IMR-90 (cell line): Measurements from ENCODE around the gene FAM163A. TPM values are rescaled to one million over a fixed set of nuclear protein-coding genes. Genes with fewer than 3 reads are reported as not detected.

Experiments used
- ATAC-seq: fragments of 200-7000 bp; cut with Tn5 transposase; 2 replicates; pipeline ENCODE4 v1.9.1; 2020; ENCODE audit warnings: low read depth, mild to moderate bottlenecking, moderate library complexity
- BruUV-seq: library from RNA; stranded (reverse); fragments of 400-500 nt; replicated peaks from 2 replicates; lab custom pipeline; 2021; lab: Mats Ljungman, UMichigan
- CTCF ChIA-PET: fragments of 300-600 bp; formaldehyde crosslinking; extraction: SDS; loops from one replicate; lab custom pipeline; 2021; ENCODE audit warnings: antibody characterized with exemption; lab: Yijun Ruan, JAX
- POLR2A ChIA-PET: fragments of 300-600 bp; sonication (Branson Sonifier 250); formaldehyde crosslinking; loops from one replicate; lab custom pipeline; 2022; ENCODE audit warnings: antibody characterized with exemption; ENCODE audit not compliant: unreplicated experiment; lab: Charles Lee
- DNase-seq: peaks from one replicate; pipeline ENCODE4 v3.0.0; 2013
- H2AFZ ChIP-seq: replicated peaks from 2 replicates; pipeline ENCODE3; 2013; ENCODE audit warnings: low read length, mild to moderate bottlenecking; ENCODE audit not compliant: poor library complexity
- H2AK5ac ChIP-seq: 2 replicates; pipeline ENCODE4 v1.6.1; 2013; ENCODE audit warnings: low read depth, low read length, inconsistent platforms
- H2AK9ac ChIP-seq: replicated peaks from 2 replicates; pipeline ENCODE3; 2013; ENCODE audit warnings: mild to moderate bottlenecking, low read depth, low read length, moderate library complexity; ENCODE audit not compliant: poor library complexity
- H2BK120ac ChIP-seq: 2 replicates; pipeline ENCODE4 v1.6.1; 2013; ENCODE audit warnings: low read depth, low read length, inconsistent platforms
- H2BK15ac ChIP-seq: 3 replicates; pipeline ENCODE4 v1.6.1; 2013; ENCODE audit warnings: low read depth, low read length, inconsistent platforms
- H2BK20ac ChIP-seq: 2 replicates; pipeline ENCODE4 v1.6.1; 2013; ENCODE audit warnings: low read depth, mild to moderate bottlenecking, inconsistent platforms, low read length, moderate library complexity
- H2BK5ac ChIP-seq: 2 replicates; pipeline ENCODE4 v1.6.1; 2013; ENCODE audit warnings: mild to moderate bottlenecking, low read depth, low read length, inconsistent platforms; ENCODE audit not compliant: poor library complexity, severe bottlenecking
- H3K14ac ChIP-seq: replicated peaks from 2 replicates; pipeline ENCODE4 v1.6.1; 2013; ENCODE audit warnings: low read depth, low read length, inconsistent platforms
- H3K18ac ChIP-seq: 2 replicates; pipeline ENCODE4 v1.6.1; 2013; ENCODE audit warnings: low read depth, low read length, control low read depth
- H3K23ac ChIP-seq: 2 replicates; pipeline ENCODE4 v1.6.1; 2013; ENCODE audit warnings: low read depth, low read length, inconsistent platforms
- H3K27ac ChIP-seq: 2 replicates; pipeline ENCODE4 v1.5.1; 2013; ENCODE audit warnings: mild to moderate bottlenecking, control low read depth, low read length; ENCODE audit not compliant: insufficient read depth
- H3K27me3 ChIP-seq: 2 replicates; pipeline ENCODE4 v1.6.1; 2013; ENCODE audit warnings: low read length; ENCODE audit not compliant: control insufficient read depth, insufficient read depth
- H3K36me3 ChIP-seq: 2 replicates; pipeline ENCODE4 v1.6.1; 2013; ENCODE audit warnings: low read length, mixed read lengths; ENCODE audit not compliant: control insufficient read depth, insufficient read depth
- H3K4ac ChIP-seq: 2 replicates; pipeline ENCODE4 v1.6.1; 2013; ENCODE audit warnings: low read depth, low read length, inconsistent platforms
- H3K4me1 ChIP-seq: 2 replicates; pipeline ENCODE4 v1.6.1; 2013; ENCODE audit warnings: low read length, mixed read lengths; ENCODE audit not compliant: control insufficient read depth, insufficient read depth
- H3K4me2 ChIP-seq: 2 replicates; pipeline ENCODE4 v1.6.1; 2013; ENCODE audit warnings: low read depth, mild to moderate bottlenecking, control low read depth, low read length, moderate library complexity
- H3K4me3 ChIP-seq: 2 replicates; pipeline ENCODE4 v1.5.1; 2013; ENCODE audit warnings: low read depth, mild to moderate bottlenecking, control low read depth, low read length, moderate library complexity; ENCODE audit not compliant: insufficient read depth
- H3K56ac ChIP-seq: 2 replicates; pipeline ENCODE4 v1.6.1; 2013; ENCODE audit warnings: low read length, inconsistent platforms; ENCODE audit not compliant: insufficient read depth; ENCODE audit errors: extremely low read depth
- H3K79me1 ChIP-seq, 2 experiments: 2 replicates each; pipeline ENCODE4 v1.6.1; 2013; ENCODE audit warnings: low read length in 2 of 2, inconsistent platforms in 1 of 2, low read depth in 1 of 2
- H3K9ac ChIP-seq: 2 replicates; pipeline ENCODE4 v1.6.1; 2013; ENCODE audit warnings: low read depth, low read length, control low read depth
- H3K9me1 ChIP-seq: 2 replicates; pipeline ENCODE4 v1.6.1; 2013; ENCODE audit warnings: low read length, inconsistent platforms; ENCODE audit not compliant: insufficient read depth
- H3K9me3 ChIP-seq: 2 replicates; pipeline ENCODE4 v1.6.1; 2013; ENCODE audit warnings: low read length; ENCODE audit not compliant: control insufficient read depth, insufficient read depth
- H4K20me1 ChIP-seq: 2 replicates; pipeline ENCODE4 v1.6.1; 2013; ENCODE audit warnings: low read length, inconsistent platforms; ENCODE audit not compliant: insufficient read depth
- H4K5ac ChIP-seq: 2 replicates; pipeline ENCODE4 v1.6.1; 2013; ENCODE audit warnings: mild to moderate bottlenecking, low read depth, low read length, control low read depth
- H4K8ac ChIP-seq, 2 experiments: 2 replicates each; pipeline ENCODE4 v1.6.1; 2013; ENCODE audit warnings: low read depth in 2 of 2, low read length in 2 of 2, control low read depth in 1 of 2, inconsistent platforms in 1 of 2
- H4K91ac ChIP-seq: 2 replicates; pipeline ENCODE4 v1.6.1; 2013; ENCODE audit warnings: low read depth, low read length, inconsistent platforms; ENCODE audit not compliant: insufficient read depth
- MAFK ChIP-seq: IDR thresholded peaks from 2 replicates; pipeline ENCODE4 v1.6.1; 2012; ENCODE audit warnings: low read depth, low read length, improper control_type of control experiment
- RFX5 ChIP-seq: IDR thresholded peaks from 2 replicates; pipeline ENCODE4 v1.8.0; 2012; ENCODE audit warnings: low read depth, mild to moderate bottlenecking, low read length, moderate library complexity
- WGBS, 2 experiments: methylation state at CpG; one replicate each; pipeline versions ENCODE4 v1.1.5 to v1.1.7; 2013; ENCODE audit warnings: missing lambda C conversion rate in 2 of 2; ENCODE audit not compliant: insufficient read length in 1 of 2; ENCODE audit errors: extremely low coverage in 2 of 2; 5-methylcytosine and 5-hydroxymethylcytosine counted together
- dilution Hi-C: fragments of 300-500 bp; cut with HindIII; formaldehyde crosslinking; loops from one replicate; pipeline ENCODE4 v1.14.3; 2018; ENCODE audit warnings: low sequenced_read_pairs; ENCODE audit not compliant: unreplicated experiment
- in situ Hi-C: fragments of 300-500 bp; cut with MboI; formaldehyde crosslinking; loops from 3 replicates; pipeline ENCODE4 v1.14.3; 2019; ENCODE audit warnings: low sequenced_read_pairs, inconsistent platforms, mixed read lengths
- intact Hi-C: fragments of 100-400 bp; cut with micrococcal nuclease; formaldehyde crosslinking; loops from 2 replicates; pipeline ENCODE4 v1.10.0; 2022
- polyA plus RNA-seq, 3 experiments: library from polyadenylated mRNA; depleted of rRNA; stranded (reverse); fragments of >200 nt; gene quantifications; 2 replicates each; pipeline ENCODE4 v1.2.3, GENCODE V29; 2012; ENCODE audit warnings: low replicate concordance in 1 of 3
- total RNA-seq: library from RNA; depleted of rRNA; stranded (reverse); fragments of >200 nt; gene quantifications from 2 replicates; pipeline ENCODE4 v1.2.3, GENCODE V29; 2012

FAM163A gene
- total and polyA plus RNA-seq, 2 of the 4 experiments (the other 2 are of a cell fraction): not detected

- H3K4me1 ChIP-seq: no peaks in the 10 kb centered on the region
- no peak overlapping the region for H3K14ac ChIP-seq
- no peak overlapping the region for H2AK9ac ChIP-seq
- H2BK120ac ChIP-seq: no peak overlapping the region
- no peak overlapping the region for H2BK20ac ChIP-seq
- no peaks in the 10 kb centered on the region for H3K9me3 ChIP-seq
- H3K18ac ChIP-seq: no peak overlapping the region
- H3K4ac ChIP-seq: no peak overlapping the region
- ChIA-PET CTCF (interaction anchor here (2.7 to 3.7 kb wide), 2 partner anchors 101 to 106 kb away, joined by 17 to 20 read pairs; no protein-coding TSS in a partner anchor), POLR2A (no interaction called here)
- no peak overlapping the region for H2AFZ ChIP-seq
- H2AK5ac ChIP-seq: no peak overlapping the region
- in situ Hi-C loops: loop anchor here (5.0 to 25.0 kb wide), 2 partner anchors 104 to 454 kb away; partner anchors contain the start of gene QSOX1
- H3K4me3 ChIP-seq: no peak overlapping the region
- H2BK15ac ChIP-seq: no peak overlapping the region
- H4K8ac ChIP-seq: no peak overlapping the region
- H4K20me1 ChIP-seq: no peaks in the 10 kb centered on the region
- DNase-seq: no peak
- dilution Hi-C loops: no loop called here
- H3K9me1 ChIP-seq: no peaks in the 10 kb centered on the region
- H3K36me3 ChIP-seq: no peaks in the 10 kb centered on the region
- 76% methylated on average over 3 of the region's 6 CpGs; no CpG with 5 or more reads in 1 of the 2 experiments for WGBS, 2 experiments
- no peak overlapping the region for H3K9ac ChIP-seq
- H3K27ac ChIP-seq: no peak overlapping the region
- no peak for ATAC-seq
- H3K79me1 ChIP-seq: no peaks in the 10 kb centered on the region
- TF ChIP-seq RFX5 (no peak), MAFK (peak; percentile 91)
- H3K4me2 ChIP-seq: no peak overlapping the region
- H4K5ac ChIP-seq: no peak overlapping the region
- no peak overlapping the region for H3K23ac ChIP-seq
- no TSS peak for BruUV-seq
- H2BK5ac ChIP-seq: no peak overlapping the region
- intact Hi-C loops: loop anchor here (10.0 kb wide), 1 partner anchor 446 kb away; the partner anchor contains the start of gene QSOX1
- H4K91ac ChIP-seq: no peak overlapping the region
- no peak overlapping the region for H3K56ac ChIP-seq
- H3K27me3 ChIP-seq: peaks cover 20% of the 10 kb centered on the region
Observed at GRCh38 chr1:179708434-179709195, 34.5 kb upstream of the FAM163A start.
